Natural killer cell treated with Interleukin-12 subunit alpha and Interleukin-12 subunit beta and Interleukin-15 and Interleukin-18, amount 100 ng/mL, for 72 hours (primary cell): Measurements from ENCODE around the gene HSDL2. TPM values are rescaled to one million over a fixed set of nuclear protein-coding genes. Genes with fewer than 3 reads are reported as not detected.
"Not testable (repeated sequence)": the region's sequence is repeated elsewhere in the genome, so short reads cannot be mapped to it uniquely, and the experiment has no call there.

Experiments used
- ATAC-seq, 2 donors: fragments of 150-1000 bp; cut with Tn5 transposase in 1 of 2; sonication (Bioruptor Pico), chemical (Tn5 transposase) in 1 of 2; 2 replicates each; pipeline ENCODE4 v1.10.0; 2021
- DNase-seq: peaks from one replicate; pipeline ENCODE4 v3.0.0; 2022; ENCODE audit warnings: low spot score
- H3K27ac Mint-ChIP-seq, 2 donors: 1 replicate in 1 of 2; 2 replicates in 1 of 2; pipeline ENCODE4 v1.8.0; 2022; ENCODE audit warnings: mixed read lengths in 2 of 2, mild to moderate bottlenecking in 1 of 2, moderate library complexity in 1 of 2
- H3K27me3 Mint-ChIP-seq, 2 donors: 1 replicate in 1 of 2; 2 replicates in 1 of 2; pipeline ENCODE4 v1.8.0; 2022; ENCODE audit warnings: mixed read lengths in 2 of 2
- H3K36me3 Mint-ChIP-seq: one replicate; pipeline ENCODE4 v1.8.0; 2022; ENCODE audit warnings: mixed read lengths
- H3K4me1 Mint-ChIP-seq, 2 donors: 1 replicate in 1 of 2; 2 replicates in 1 of 2; pipeline ENCODE4 v1.8.0; 2022; ENCODE audit warnings: low read depth in 2 of 2, mixed read lengths in 2 of 2, mild to moderate bottlenecking in 1 of 2
- H3K4me3 Mint-ChIP-seq: one replicate; pipeline ENCODE4 v1.8.0; 2022; ENCODE audit warnings: mixed read lengths
- H3K9me3 Mint-ChIP-seq: 2 replicates; pipeline ENCODE4 v1.8.0; 2022; ENCODE audit warnings: mixed read lengths
- total RNA-seq, 2 donors: library from RNA; stranded (reverse); gene quantifications; one replicate each; pipeline ENCODE4 v1.2.3, GENCODE V29; 2022

HSDL2 gene
- total RNA-seq, 2 donors from 2014 or later = 15.6 to 19.6 TPM

- H3K27ac Mint-ChIP-seq, H3K36me3 Mint-ChIP-seq, ATAC-seq, H3K4me1 Mint-ChIP-seq, DNase-seq, H3K27me3 Mint-ChIP-seq, H3K9me3 Mint-ChIP-seq, H3K4me3 Mint-ChIP-seq: not testable (repeated sequence)
Measured at GRCh38 chr9:112391936-112392560, 12.1 kb downstream of the HSDL2 start.

- not testable (repeated sequence) for H3K27ac Mint-ChIP-seq, DNase-seq, H3K4me1 Mint-ChIP-seq, H3K4me3 Mint-ChIP-seq, H3K9me3 Mint-ChIP-seq, ATAC-seq, H3K27me3 Mint-ChIP-seq, H3K36me3 Mint-ChIP-seq
Measured at GRCh38 chr9:112393146-112393545, 13.2 kb downstream of the HSDL2 start.

GRCh38 chr9:112396416-112396815 is 16.5 kb downstream of the HSDL2 start:
- H3K27me3 Mint-ChIP-seq = no peaks in the 10 kb centered on the region
- ATAC-seq = no peak
- no peaks in the 10 kb centered on the region for H3K4me1 Mint-ChIP-seq
- H3K4me3 Mint-ChIP-seq = no peak overlapping the region
- H3K9me3 Mint-ChIP-seq = peaks cover 15% of the 10 kb centered on the region
- peaks cover 18% of the 10 kb centered on the region for H3K36me3 Mint-ChIP-seq
- DNase-seq = no peak
- H3K27ac Mint-ChIP-seq = no peak overlapping the region

GRCh38 chr9:112396872-112397271 is 17.0 kb downstream of the HSDL2 start:
- DNase-seq (no peak), ATAC-seq (no peak)
- Mint-ChIP-seq H3K9me3 (peaks cover 15% of the 10 kb centered on the region), H3K4me1 (no peaks in the 10 kb centered on the region), H3K36me3 (peaks cover 18% of the 10 kb centered on the region), H3K4me3 (no peak overlapping the region), H3K27ac (no peak overlapping the region), H3K27me3 (no peaks in the 10 kb centered on the region)

- H3K4me1 Mint-ChIP-seq = peaks cover 0 to 4% of the 10 kb centered on the region in 2 donors
- DNase-seq (no peak), ATAC-seq (no peak)
- H3K36me3 Mint-ChIP-seq = peaks cover 18% of the 10 kb centered on the region
- no peak overlapping the region for H3K27ac Mint-ChIP-seq
- peaks cover 15% of the 10 kb centered on the region for H3K9me3 Mint-ChIP-seq
- H3K4me3 Mint-ChIP-seq = no peak overlapping the region
- H3K27me3 Mint-ChIP-seq = no peaks in the 10 kb centered on the region
Measured at GRCh38 chr9:112401175-112401815, 21.4 kb downstream of the HSDL2 start.

- DNase-seq = no peak
- Mint-ChIP-seq H3K27me3 (no peaks in the 10 kb centered on the region), H3K27ac (no peak overlapping the region), H3K4me1 (peaks cover 4 to 8% of the 10 kb centered on the region in 2 donors), H3K36me3 (peaks cover 11% of the 10 kb centered on the region), H3K4me3 (no peak overlapping the region), H3K9me3 (peaks cover 6% of the 10 kb centered on the region)
- no peak for ATAC-seq
Measured at GRCh38 chr9:112403614-112404201, 23.8 kb downstream of the HSDL2 start.

GRCh38 chr9:112404508-112404932 is 24.6 kb downstream of the HSDL2 start:
- Mint-ChIP-seq H3K4me3 (no peak overlapping the region), H3K27me3 (no peaks in the 10 kb centered on the region), H3K36me3 (peaks cover 7% of the 10 kb centered on the region), H3K4me1 (peaks cover 4 to 10% of the 10 kb centered on the region in 2 donors), H3K27ac (no peak overlapping the region), H3K9me3 (no peaks in the 10 kb centered on the region)
- ATAC-seq (no peak), DNase-seq (no peak)

GRCh38 chr9:112408275-112408674 is 28.4 kb downstream of the HSDL2 start:
- ATAC-seq (peak; percentile 40 to 67), DNase-seq (no peak)
- Mint-ChIP-seq H3K36me3 (peaks cover 7% of the 10 kb centered on the region), H3K27ac (peak overlapping the region in 1 of 2 donors; percentile 37), H3K4me3 (no peak overlapping the region), H3K9me3 (no peaks in the 10 kb centered on the region), H3K27me3 (no peaks in the 10 kb centered on the region), H3K4me1 (peaks cover 4 to 10% of the 10 kb centered on the region in 2 donors)

- no peak for DNase-seq
- Mint-ChIP-seq H3K4me3 (no peak overlapping the region), H3K36me3 (peaks cover 7% of the 10 kb centered on the region), H3K9me3 (no peaks in the 10 kb centered on the region), H3K4me1 (peaks cover 4 to 10% of the 10 kb centered on the region in 2 donors), H3K27ac (no peak overlapping the region), H3K27me3 (no peaks in the 10 kb centered on the region)
- ATAC-seq = no peak
Measured at GRCh38 chr9:112408819-112409218, 28.9 kb downstream of the HSDL2 start.

GRCh38 chr9:112409758-112410157 is 29.9 kb downstream of the HSDL2 start:
- H3K4me1 Mint-ChIP-seq = peaks cover 0 to 10% of the 10 kb centered on the region in 2 donors
- no peak for ATAC-seq
- no peak for DNase-seq
- H3K27ac Mint-ChIP-seq = no peak overlapping the region
- H3K36me3 Mint-ChIP-seq = peaks cover 7% of the 10 kb centered on the region
- no peak overlapping the region for H3K4me3 Mint-ChIP-seq
- no peaks in the 10 kb centered on the region for H3K9me3 Mint-ChIP-seq
- H3K27me3 Mint-ChIP-seq = no peaks in the 10 kb centered on the region

- H3K4me1 Mint-ChIP-seq = peaks cover 0 to 10% of the 10 kb centered on the region in 2 donors
- peaks cover 7% of the 10 kb centered on the region for H3K36me3 Mint-ChIP-seq
- DNase-seq (no peak), ATAC-seq (no peak)
- no peak overlapping the region for H3K4me3 Mint-ChIP-seq
- H3K9me3 Mint-ChIP-seq = no peaks in the 10 kb centered on the region
- H3K27ac Mint-ChIP-seq = no peak overlapping the region
- H3K27me3 Mint-ChIP-seq = no peaks in the 10 kb centered on the region
Measured at GRCh38 chr9:112411626-112412027, 31.7 kb downstream of the HSDL2 start.

- not testable (repeated sequence) for H3K4me3 Mint-ChIP-seq, H3K27me3 Mint-ChIP-seq, H3K36me3 Mint-ChIP-seq, H3K9me3 Mint-ChIP-seq, ATAC-seq, H3K27ac Mint-ChIP-seq, H3K4me1 Mint-ChIP-seq, DNase-seq
Measured at GRCh38 chr9:112413728-112414127, 33.8 kb downstream of the HSDL2 start.

GRCh38 chr9:112420208-112420607 is 40.3 kb downstream of the HSDL2 start:
- Mint-ChIP-seq H3K4me1 (no peaks in the 10 kb centered on the region), H3K36me3 (peaks cover 4% of the 10 kb centered on the region), H3K4me3 (no peak overlapping the region), H3K27ac (no peak overlapping the region), H3K27me3 (no peaks in the 10 kb centered on the region), H3K9me3 (no peaks in the 10 kb centered on the region)
- ATAC-seq (no peak), DNase-seq (no peak)

GRCh38 chr9:112421771-112422222 is 41.9 kb downstream of the HSDL2 start:
- DNase-seq (no peak), ATAC-seq (no peak)
- H3K9me3 Mint-ChIP-seq = no peaks in the 10 kb centered on the region
- H3K36me3 Mint-ChIP-seq = peaks cover 4% of the 10 kb centered on the region
- H3K27ac Mint-ChIP-seq = no peak overlapping the region
- H3K27me3 Mint-ChIP-seq = no peaks in the 10 kb centered on the region
- no peaks in the 10 kb centered on the region for H3K4me1 Mint-ChIP-seq
- H3K4me3 Mint-ChIP-seq = no peak overlapping the region
